ENCODE results near the gene BTG4.

The BTG4 gene

DNA sequence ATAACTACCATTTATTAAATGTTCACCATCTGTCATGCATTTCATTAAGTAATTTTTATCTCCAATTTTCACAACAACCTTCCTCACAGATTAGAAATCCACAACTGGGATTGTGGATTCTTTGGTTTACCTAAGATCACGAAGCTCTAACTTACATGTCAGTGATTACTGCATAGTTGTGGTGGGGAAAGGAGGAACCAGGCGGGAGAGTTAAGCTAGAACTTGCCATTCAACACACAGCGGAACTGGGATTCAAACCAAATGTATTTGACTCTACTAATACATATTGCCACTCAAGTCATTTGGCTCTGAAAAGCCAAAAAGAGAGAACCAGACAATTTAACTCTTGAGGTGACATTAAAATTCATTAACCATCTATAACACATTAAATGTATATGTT is 17.9 kb upstream of the BTG4 start:
- Histone ChIP-seq H3K27me3 (ENCODE audit: control insufficient read depth, insufficient read depth, low read length) (no peaks in the 10 kb centered on the region), H3K36me3 (ENCODE audit: control insufficient read depth, insufficient read depth, low read length) (no peaks in the 10 kb centered on the region), H3K27ac (ENCODE audit: low read depth, low read length) (no peak overlapping the region), H3K4me3 (ENCODE audit: low read length) (no peak overlapping the region), H3K9ac (ENCODE audit: low read length) (no peak overlapping the region), H3K4me1 (ENCODE audit: control insufficient read depth, insufficient read depth, low read length) (no peaks in the 10 kb centered on the region)

DNA sequence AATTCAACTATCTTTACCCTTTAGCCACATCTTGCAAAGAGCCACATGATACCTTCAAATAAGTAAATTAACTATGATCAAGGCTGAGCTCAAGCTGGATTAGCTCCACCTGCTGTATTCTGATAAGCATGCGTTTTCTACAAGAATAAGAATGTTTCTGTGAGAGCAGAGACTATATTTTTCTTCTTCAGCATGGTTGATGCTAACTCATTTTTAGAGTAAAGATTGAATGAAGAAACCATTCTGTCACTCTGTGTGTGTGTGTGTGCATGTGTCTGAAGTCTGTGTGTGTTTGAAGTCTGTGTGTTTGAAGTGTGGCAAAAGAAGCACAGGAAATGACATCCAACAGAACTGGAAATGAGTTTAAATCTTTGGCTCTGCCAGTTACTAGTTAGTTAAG is 16.4 kb upstream of the BTG4 start:
- no peak overlapping the region for H3K4me3 ChIP-seq (ENCODE audit: low read length)
- no peaks in the 10 kb centered on the region for H3K4me1 ChIP-seq (ENCODE audit: control insufficient read depth, insufficient read depth, low read length)
- H3K27ac ChIP-seq (ENCODE audit: low read depth, low read length) = no peak overlapping the region
- H3K9ac ChIP-seq (ENCODE audit: low read length) = no peak overlapping the region
- H3K36me3 ChIP-seq (ENCODE audit: control insufficient read depth, insufficient read depth, low read length) = no peaks in the 10 kb centered on the region
- H3K27me3 ChIP-seq (ENCODE audit: control insufficient read depth, insufficient read depth, low read length) = no peaks in the 10 kb centered on the region

DNA sequence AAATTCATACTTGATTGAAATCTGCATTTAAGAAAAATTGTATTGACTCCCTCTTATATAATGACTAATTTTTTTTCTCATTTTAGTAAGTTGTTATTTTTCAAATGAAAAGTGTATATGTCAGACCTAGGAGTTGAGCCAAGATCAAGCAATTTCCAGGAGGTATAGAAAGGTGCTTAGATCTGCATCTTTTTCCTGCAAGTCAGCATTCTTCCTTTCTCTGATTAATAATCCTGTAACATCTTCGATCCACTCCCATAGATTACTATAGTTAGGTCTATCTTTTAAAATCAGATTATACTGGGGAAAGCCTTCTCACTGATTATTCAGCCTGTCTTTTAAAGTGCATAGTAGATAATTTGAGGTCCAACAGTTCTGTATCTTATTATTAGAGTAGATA is 15.1 kb upstream of the BTG4 start:
- H3K9ac ChIP-seq (ENCODE audit: low read length) = no peak overlapping the region
- no peaks in the 10 kb centered on the region for H3K27me3 ChIP-seq (ENCODE audit: control insufficient read depth, insufficient read depth, low read length)
- no peak overlapping the region for H3K27ac ChIP-seq (ENCODE audit: low read depth, low read length)
- H3K36me3 ChIP-seq (ENCODE audit: control insufficient read depth, insufficient read depth, low read length) = no peaks in the 10 kb centered on the region
- H3K4me1 ChIP-seq (ENCODE audit: control insufficient read depth, insufficient read depth, low read length) = no peaks in the 10 kb centered on the region
- no peak overlapping the region for H3K4me3 ChIP-seq (ENCODE audit: low read length)

DNA sequence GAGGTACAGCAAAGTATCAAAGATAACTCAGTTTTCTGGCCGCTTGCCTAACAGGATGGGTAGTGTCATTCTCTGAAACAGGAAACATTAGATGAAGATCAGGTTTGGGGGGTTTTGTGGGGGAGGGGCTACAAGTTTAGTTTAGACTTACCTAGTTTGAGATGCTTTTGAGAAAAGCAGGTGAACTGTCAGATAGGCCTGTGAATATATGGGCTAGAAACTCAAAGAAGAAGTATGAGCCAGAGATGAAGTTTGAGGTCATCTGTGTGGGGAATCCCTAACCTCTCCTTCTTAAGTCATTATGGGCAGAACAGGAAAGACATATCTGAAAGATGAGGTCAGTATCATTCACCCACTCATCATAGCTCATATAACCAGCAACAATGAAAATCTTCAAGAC is 14.3 kb upstream of the BTG4 start:
- Histone ChIP-seq H3K36me3 (ENCODE audit: control insufficient read depth, insufficient read depth, low read length) (no peaks in the 10 kb centered on the region), H3K27ac (ENCODE audit: low read depth, low read length) (no peak overlapping the region), H3K27me3 (ENCODE audit: control insufficient read depth, insufficient read depth, low read length) (no peaks in the 10 kb centered on the region), H3K4me3 (ENCODE audit: low read length) (no peak overlapping the region), H3K4me1 (ENCODE audit: control insufficient read depth, insufficient read depth, low read length) (no peaks in the 10 kb centered on the region), H3K9ac (ENCODE audit: low read length) (no peak overlapping the region)

DNA sequence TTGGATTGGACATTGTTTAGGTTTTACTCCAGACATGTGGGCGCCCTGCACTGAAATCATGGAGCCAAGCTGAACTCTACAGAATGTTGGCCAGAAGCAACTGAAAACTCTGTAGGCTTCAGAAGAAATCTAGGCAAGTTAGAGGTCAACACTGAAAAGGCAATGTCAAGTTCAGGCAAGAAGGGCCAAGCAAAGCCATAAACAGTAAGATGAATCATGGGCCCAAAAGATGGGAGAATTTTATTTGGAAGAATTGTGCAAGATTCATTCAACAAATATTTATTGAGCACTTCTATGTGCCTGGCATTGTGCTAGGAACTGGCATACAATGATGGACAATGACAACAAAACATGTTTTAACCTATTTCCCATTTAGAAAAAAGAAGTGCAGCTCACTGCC is 13.3 kb upstream of the BTG4 start:
- no peaks in the 10 kb centered on the region for H3K36me3 ChIP-seq (ENCODE audit: control insufficient read depth, insufficient read depth, low read length)
- no peak overlapping the region for H3K27ac ChIP-seq (ENCODE audit: low read depth, low read length)
- no peaks in the 10 kb centered on the region for H3K27me3 ChIP-seq (ENCODE audit: control insufficient read depth, insufficient read depth, low read length)
- no peak overlapping the region for H3K4me3 ChIP-seq (ENCODE audit: low read length)
- no peaks in the 10 kb centered on the region for H3K4me1 ChIP-seq (ENCODE audit: control insufficient read depth, insufficient read depth, low read length)
- no peak overlapping the region for H3K9ac ChIP-seq (ENCODE audit: low read length)

DNA sequence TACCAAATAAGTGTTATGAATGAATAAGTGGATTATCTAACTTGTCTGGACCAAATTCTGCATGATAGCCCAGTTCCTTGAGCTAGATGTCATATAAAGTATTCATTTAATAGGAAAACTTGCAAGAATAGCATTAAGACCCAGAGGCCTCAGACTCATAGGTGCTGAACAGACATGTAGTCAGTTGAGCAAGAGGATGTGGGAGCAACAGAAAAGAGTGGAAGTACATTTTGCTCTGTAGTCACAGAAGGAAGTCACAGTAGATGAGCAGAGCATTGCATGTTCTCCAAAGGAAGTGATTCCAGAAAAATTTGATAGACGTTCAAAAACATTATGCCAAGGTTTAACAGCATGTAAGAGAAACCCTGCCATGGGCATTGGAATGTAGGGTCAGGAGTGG is 11.9 kb upstream of the BTG4 start:
- Histone ChIP-seq H3K4me1 (ENCODE audit: control insufficient read depth, insufficient read depth, low read length) (no peaks in the 10 kb centered on the region), H3K36me3 (ENCODE audit: control insufficient read depth, insufficient read depth, low read length) (no peaks in the 10 kb centered on the region), H3K9ac (ENCODE audit: low read length) (no peak overlapping the region), H3K27ac (ENCODE audit: low read depth, low read length) (no peak overlapping the region), H3K27me3 (ENCODE audit: control insufficient read depth, insufficient read depth, low read length) (no peaks in the 10 kb centered on the region), H3K4me3 (ENCODE audit: low read length) (no peak overlapping the region)

DNA sequence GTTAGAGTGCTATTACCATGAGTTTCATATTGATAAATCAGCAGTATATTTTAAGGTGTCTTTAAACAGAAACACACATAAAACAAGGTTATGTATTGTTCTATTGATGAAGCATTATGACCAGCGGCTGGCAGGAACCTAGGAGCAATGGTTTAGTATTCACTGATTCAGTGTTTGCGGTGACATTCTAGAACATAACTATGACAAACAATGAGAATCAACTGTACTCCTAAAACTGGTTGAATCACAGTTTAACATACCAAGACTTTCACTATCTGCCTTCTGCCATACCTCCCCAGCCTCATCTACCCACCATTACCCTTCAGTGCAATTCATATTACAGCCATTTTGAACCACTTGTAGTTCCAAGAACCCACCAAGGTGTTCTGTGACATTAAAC is 11.2 kb upstream of the BTG4 start:
- no peak overlapping the region for H3K4me3 ChIP-seq (ENCODE audit: low read length)
- H3K4me1 ChIP-seq (ENCODE audit: control insufficient read depth, insufficient read depth, low read length) = no peaks in the 10 kb centered on the region
- H3K9ac ChIP-seq (ENCODE audit: low read length) = no peak overlapping the region
- H3K27me3 ChIP-seq (ENCODE audit: control insufficient read depth, insufficient read depth, low read length) = no peaks in the 10 kb centered on the region
- no peaks in the 10 kb centered on the region for H3K36me3 ChIP-seq (ENCODE audit: control insufficient read depth, insufficient read depth, low read length)
- H3K27ac ChIP-seq (ENCODE audit: low read depth, low read length) = no peak overlapping the region

DNA sequence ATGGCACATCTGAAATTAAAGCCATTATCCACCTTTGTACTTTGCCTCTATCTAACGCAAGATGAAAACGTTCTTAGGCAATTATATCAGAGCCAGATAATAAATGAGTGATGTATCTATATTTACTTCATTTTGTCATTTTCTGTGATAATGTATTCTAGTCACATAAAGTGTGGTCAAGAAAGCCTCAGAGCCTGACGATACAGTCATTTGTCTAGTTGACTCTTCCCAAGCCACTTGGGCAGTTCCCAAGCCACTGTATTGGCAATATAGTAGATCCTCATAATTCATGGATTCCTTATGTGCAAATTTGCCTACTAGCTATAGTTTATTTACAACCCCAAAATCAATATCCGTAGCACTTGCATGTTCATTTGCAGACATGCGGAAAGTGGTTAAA is 10.2 kb upstream of the BTG4 start:
- H3K9ac ChIP-seq (ENCODE audit: low read length) = no peak overlapping the region
- no peaks in the 10 kb centered on the region for H3K27me3 ChIP-seq (ENCODE audit: control insufficient read depth, insufficient read depth, low read length)

DNA sequence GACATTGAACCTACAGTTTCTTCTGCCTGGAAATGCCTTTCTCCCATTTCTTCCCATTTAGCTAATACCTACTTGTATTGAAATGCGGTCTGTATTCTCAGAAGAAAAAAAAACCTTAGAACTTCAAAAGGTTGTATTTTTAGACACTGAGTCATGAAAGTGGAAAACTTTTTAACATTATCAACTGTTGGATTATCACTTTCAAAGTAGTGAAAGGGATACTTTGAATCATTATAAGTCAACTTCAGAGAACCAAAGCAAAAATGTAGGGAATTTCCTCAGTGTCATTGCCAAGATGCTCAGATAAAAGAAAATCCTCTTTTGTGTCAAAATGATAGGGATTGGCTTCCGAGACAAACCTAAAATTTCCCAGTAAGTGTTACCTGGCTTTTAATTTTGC is 8.9 kb upstream of the BTG4 start:
- H3K4me3 ChIP-seq (ENCODE audit: low read length) = no peak overlapping the region
- H3K27ac ChIP-seq (ENCODE audit: low read depth, low read length) = no peak overlapping the region
- no peaks in the 10 kb centered on the region for H3K27me3 ChIP-seq (ENCODE audit: control insufficient read depth, insufficient read depth, low read length)
- no peaks in the 10 kb centered on the region for H3K4me1 ChIP-seq (ENCODE audit: control insufficient read depth, insufficient read depth, low read length)
- no peak overlapping the region for H3K9ac ChIP-seq (ENCODE audit: low read length)
- H3K36me3 ChIP-seq (ENCODE audit: control insufficient read depth, insufficient read depth, low read length) = no peaks in the 10 kb centered on the region

More for the DNA sequence above, 10.2 kb upstream of the BTG4 start:
- Histone ChIP-seq H3K4me1 (ENCODE audit: control insufficient read depth, insufficient read depth, low read length) (no peaks in the 10 kb centered on the region), H3K27ac (ENCODE audit: low read depth, low read length) (no peak overlapping the region), H3K36me3 (ENCODE audit: control insufficient read depth, insufficient read depth, low read length) (no peaks in the 10 kb centered on the region), H3K4me3 (ENCODE audit: low read length) (no peak overlapping the region)

DNA sequence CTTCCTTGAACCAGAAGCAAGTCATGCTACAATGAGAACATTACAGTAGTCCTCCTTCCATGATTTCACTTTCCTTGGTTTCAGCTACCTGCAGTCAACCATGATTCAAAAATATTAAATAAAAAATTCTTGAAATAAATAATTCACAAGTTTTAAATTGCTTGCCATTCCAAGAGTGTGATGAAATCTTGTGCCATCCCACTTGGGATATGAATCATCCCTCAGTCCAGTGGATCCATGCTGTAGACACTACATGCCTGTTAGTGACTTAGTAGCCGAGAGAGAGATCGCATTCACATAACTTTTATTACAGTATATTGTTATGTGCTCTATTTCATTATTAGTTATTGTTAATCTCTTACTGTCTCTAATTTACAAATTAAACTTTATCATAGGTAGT is 8.4 kb upstream of the BTG4 start:
- Histone ChIP-seq H3K9ac (ENCODE audit: low read length) (no peak overlapping the region), H3K27me3 (ENCODE audit: control insufficient read depth, insufficient read depth, low read length) (no peaks in the 10 kb centered on the region), H3K4me3 (ENCODE audit: low read length) (no peak overlapping the region), H3K27ac (ENCODE audit: low read depth, low read length) (no peak overlapping the region), H3K36me3 (ENCODE audit: control insufficient read depth, insufficient read depth, low read length) (no peaks in the 10 kb centered on the region), H3K4me1 (ENCODE audit: control insufficient read depth, insufficient read depth, low read length) (no peaks in the 10 kb centered on the region)

DNA sequence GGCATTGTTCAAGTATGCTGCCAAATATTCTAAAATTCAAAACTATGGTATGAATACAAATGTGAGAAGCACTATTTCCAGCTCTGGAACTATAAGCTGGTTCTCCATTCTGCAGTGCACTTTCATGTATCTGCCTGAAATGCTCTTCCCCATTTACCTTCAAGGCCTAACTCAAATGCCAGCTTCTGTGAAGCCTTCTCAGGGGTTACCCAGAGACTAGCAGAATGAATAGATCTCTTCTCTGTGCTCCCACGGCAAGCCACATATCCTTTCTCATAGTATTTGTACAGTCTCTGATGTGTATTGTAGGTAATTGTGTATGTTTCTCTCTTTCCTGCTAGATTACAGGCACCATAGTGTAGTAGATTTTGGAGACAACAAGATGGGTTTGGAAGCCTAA is 6.5 kb upstream of the BTG4 start:
- Histone ChIP-seq H3K36me3 (ENCODE audit: control insufficient read depth, insufficient read depth, low read length) (no peaks in the 10 kb centered on the region), H3K27ac (ENCODE audit: low read depth, low read length) (no peak overlapping the region), H3K4me1 (ENCODE audit: control insufficient read depth, insufficient read depth, low read length) (no peaks in the 10 kb centered on the region), H3K27me3 (ENCODE audit: control insufficient read depth, insufficient read depth, low read length) (peaks cover 2% of the 10 kb centered on the region), H3K4me3 (ENCODE audit: low read length) (no peak overlapping the region), H3K9ac (ENCODE audit: low read length) (no peak overlapping the region)

DNA sequence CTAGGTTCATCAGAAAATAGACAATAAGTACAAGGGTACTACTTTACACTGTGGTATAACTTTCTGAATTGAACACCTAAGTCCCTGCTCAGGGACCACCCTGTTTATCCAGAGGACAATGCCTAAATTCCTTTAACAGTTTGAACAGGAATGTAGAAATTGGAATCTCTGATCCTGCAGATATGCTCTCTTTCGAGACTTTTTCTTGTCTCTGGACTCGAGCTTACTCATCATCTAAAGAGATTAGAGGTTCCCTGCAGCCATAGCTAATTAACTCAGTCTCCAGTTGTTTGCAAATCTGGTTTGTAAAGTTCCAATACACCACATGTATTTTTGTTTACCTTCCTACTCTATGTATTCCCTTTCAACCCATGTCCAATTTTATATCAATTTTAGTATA is 3.4 kb upstream of the BTG4 start:
- Histone ChIP-seq H3K4me1 (ENCODE audit: control insufficient read depth, insufficient read depth, low read length) (no peaks in the 10 kb centered on the region), H3K27ac (ENCODE audit: low read depth, low read length) (no peak overlapping the region), H3K9ac (ENCODE audit: low read length) (no peak overlapping the region), H3K27me3 (ENCODE audit: control insufficient read depth, insufficient read depth, low read length) (peaks cover 7% of the 10 kb centered on the region), H3K4me3 (ENCODE audit: low read length) (no peak overlapping the region), H3K36me3 (ENCODE audit: control insufficient read depth, insufficient read depth, low read length) (no peaks in the 10 kb centered on the region)

DNA sequence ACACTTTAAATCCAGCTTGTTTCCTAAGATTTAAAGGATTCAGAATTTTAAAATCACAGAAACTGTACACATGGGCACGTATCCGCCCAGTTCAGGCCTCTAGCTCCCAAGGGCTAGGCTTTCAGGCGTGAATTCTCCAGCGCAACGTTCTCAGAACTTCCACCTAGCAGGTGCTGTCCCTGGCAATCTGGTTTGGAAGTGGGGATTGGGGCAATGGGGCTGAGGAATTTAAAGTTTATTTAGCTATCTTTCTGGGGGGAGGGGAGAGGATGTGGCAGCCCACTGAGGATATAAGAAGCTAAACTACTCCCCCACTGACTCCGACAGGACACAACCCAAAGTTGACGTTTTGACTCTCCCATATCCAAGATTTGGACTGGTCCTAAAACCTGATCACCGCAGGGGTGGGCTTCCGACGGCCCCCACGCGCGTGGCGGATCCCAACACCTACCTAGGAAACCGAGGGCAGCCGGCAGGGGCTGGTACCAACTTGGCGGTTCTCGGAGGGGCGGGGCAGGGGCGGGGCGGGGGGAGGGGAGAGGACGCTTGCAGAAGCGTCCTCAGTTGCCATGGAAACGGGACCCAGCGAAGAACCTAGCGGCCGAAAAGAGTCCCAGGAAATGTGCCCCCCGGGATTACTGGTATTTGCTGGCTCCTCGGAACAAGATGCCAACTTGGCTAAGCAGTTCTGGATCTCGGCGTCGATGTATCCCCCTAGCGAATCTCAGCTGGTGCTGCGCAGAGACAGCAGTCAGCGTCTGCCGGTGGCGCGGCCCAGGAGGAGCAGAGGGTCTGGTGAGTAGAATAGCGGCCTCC is 2.2 kb upstream of the BTG4 start, which contains the start of gene HOATZ:
Gene HOATZ (plus strand): TSS at position 563 of the 816 bp plus-strand sequence. CDS start 7 bp downstream, at position 570.
- H3K27me3 ChIP-seq (ENCODE audit: control insufficient read depth, insufficient read depth, low read length) = peaks cover 7% of the 10 kb centered on the region
- no peak within 1 kb of the TSS for H3K27ac ChIP-seq (ENCODE audit: low read depth, low read length)
- no peak within 1 kb of the TSS for H3K9ac ChIP-seq (ENCODE audit: low read length)
- H3K4me3 ChIP-seq (ENCODE audit: low read length) = no peak within 1 kb of the TSS
- H3K36me3 ChIP-seq (ENCODE audit: control insufficient read depth, insufficient read depth, low read length) = no peaks in the 10 kb centered on the region
- no peaks in the 10 kb centered on the region for H3K4me1 ChIP-seq (ENCODE audit: control insufficient read depth, insufficient read depth, low read length)
